ENCODE results near the gene DNASE2.

- TF ChIP-seq CTCF (IDR thresholded peaks at IDR 0.05) (no peak), REST (IDR thresholded peaks at IDR 0.05; ENCODE audit: insufficient read depth in 1 of 2, low read depth in 2 of 2, low read length in 1 of 2) (no peak), TCF7L2 (IDR thresholded peaks at IDR 0.05; ENCODE audit: low read depth, low read length) (no peak), SIN3A (IDR thresholded peaks at IDR 0.05; ENCODE audit: borderline replicate concordance, insufficient read depth, low read depth, low read length) (no peak), POLR2AphosphoS5 (IDR thresholded peaks at IDR 0.05; ENCODE audit: low read depth, low read length) (no peak)
Observed at GRCh38 chr19:12841094-12841493, 40.2 kb downstream of the DNASE2 start.
